ENCODE results near the gene ST6GALNAC4.
"Not testable (repeated sequence)": the region's sequence is repeated elsewhere in the genome, so short reads cannot be mapped to it uniquely, and the experiment has no call there.

ST6GALNAC4 gene

GRCh38 chr9:127884976-127885490 lies 31.8 kb downstream of the ST6GALNAC4 start:
- DNase-seq = no peak

GRCh38 chr9:127884427-127884911 lies 32.4 kb downstream of the ST6GALNAC4 start:
- DNase-seq = no peak

GRCh38 chr9:127883959-127884358 lies 32.9 kb downstream of the ST6GALNAC4 start:
- DNase-seq = no peak

- not testable (repeated sequence) for DNase-seq
Observed at GRCh38 chr9:127881715-127882114, 35.1 kb downstream of the ST6GALNAC4 start.

GRCh38 chr9:127880143-127880542 lies 36.7 kb downstream of the ST6GALNAC4 start:
- no peak for DNase-seq

- no peak for DNase-seq
Observed at GRCh38 chr9:127878652-127879390, 38.0 kb downstream of the ST6GALNAC4 start.

GRCh38 chr9:127878001-127878651 lies 38.7 kb downstream of the ST6GALNAC4 start:
- no peak for DNase-seq

- DNase-seq = peak; percentile 85
Observed at GRCh38 chr9:127877566-127877998, 39.3 kb downstream of the ST6GALNAC4 start, which contains the start of gene AK1. TSS of gene AK1 (minus strand) at chr9:127877675. CDS start at chr9:127874617, 3,058 bp downstream.

GRCh38 chr9:127876764-127877562 lies 39.9 kb downstream of the ST6GALNAC4 start:
- no peak for DNase-seq

GRCh38 chr9:127876026-127876763 lies 40.6 kb downstream of the ST6GALNAC4 start:
- no peak for DNase-seq

GRCh38 chr9:127875306-127875966 lies 41.4 kb downstream of the ST6GALNAC4 start:
- DNase-seq = no peak

GRCh38 chr9:127874301-127875221 lies 42.3 kb downstream of the ST6GALNAC4 start:
- no peak for DNase-seq

GRCh38 chr9:127873886-127874285 lies 43.0 kb downstream of the ST6GALNAC4 start:
- peak; percentile 77 for DNase-seq

GRCh38 chr9:127873223-127873691 lies 43.6 kb downstream of the ST6GALNAC4 start:
- no peak for DNase-seq

- no peak for DNase-seq
Observed at GRCh38 chr9:127872369-127873222, 44.2 kb downstream of the ST6GALNAC4 start.

GRCh38 chr9:127871531-127871930 lies 45.3 kb downstream of the ST6GALNAC4 start:
- no peak for DNase-seq

GRCh38 chr9:127870887-127871286 lies 46.0 kb downstream of the ST6GALNAC4 start:
- DNase-seq = no peak

- not testable (repeated sequence) for DNase-seq
Observed at GRCh38 chr9:127870153-127870491, 46.7 kb downstream of the ST6GALNAC4 start.

Data from right forelimb (tissue), 1 donor.